BLaER1 treated with 17β-estradiol and CSF1 and Interleukin-3, amounts not matched to agents 10 nM and 100 nM (cell line): ENCODE data around the gene BORCS6.

ENCODE experiments used
- H3K27ac ChIP-seq, 11 experiments: shearing (Covaris generic); formaldehyde crosslinking; 2 replicates each; pipeline ENCODE4 v1.8.1; 2022
- H3K27me3 ChIP-seq, 11 experiments: shearing (Covaris generic); formaldehyde crosslinking; 2 replicates each; pipeline ENCODE4 v1.8.1; 2022
- H3K36me3 ChIP-seq, 11 experiments: shearing (Covaris generic); formaldehyde crosslinking; 2 replicates each; pipeline ENCODE4 v1.8.1; 2022
- H3K4me1 ChIP-seq, 10 experiments: shearing (Covaris generic); formaldehyde crosslinking; 2 replicates each; pipeline ENCODE4 v1.8.1; 2022
- H3K4me2 ChIP-seq, 11 experiments: shearing (Covaris generic); formaldehyde crosslinking; 2 replicates each; pipeline ENCODE4 v1.8.1; 2022
- H3K4me3 ChIP-seq, 10 experiments: shearing (Covaris generic); formaldehyde crosslinking; 2 replicates each; pipeline ENCODE4 v1.8.1; 2022
- H3K9ac ChIP-seq, 11 experiments: shearing (Covaris generic); formaldehyde crosslinking; 2 replicates each; pipeline ENCODE4 v1.8.1; 2022
- H3K9me3 ChIP-seq, 11 experiments: shearing (Covaris generic); formaldehyde crosslinking; replicated peaks in 1 of 11; 2 replicates each; pipeline ENCODE4 v1.8.1; 2022
- H4K20me1 ChIP-seq, 11 experiments: shearing (Covaris generic); formaldehyde crosslinking; 2 replicates each; pipeline ENCODE4 v1.8.1; 2022
- Cebpa-rat ChIP-seq, 11 experiments: shearing (Covaris generic); IDR thresholded peaks; 2 replicates each; pipeline ENCODE4 v1.8.1; 2022

Gene BORCS6

DNA sequence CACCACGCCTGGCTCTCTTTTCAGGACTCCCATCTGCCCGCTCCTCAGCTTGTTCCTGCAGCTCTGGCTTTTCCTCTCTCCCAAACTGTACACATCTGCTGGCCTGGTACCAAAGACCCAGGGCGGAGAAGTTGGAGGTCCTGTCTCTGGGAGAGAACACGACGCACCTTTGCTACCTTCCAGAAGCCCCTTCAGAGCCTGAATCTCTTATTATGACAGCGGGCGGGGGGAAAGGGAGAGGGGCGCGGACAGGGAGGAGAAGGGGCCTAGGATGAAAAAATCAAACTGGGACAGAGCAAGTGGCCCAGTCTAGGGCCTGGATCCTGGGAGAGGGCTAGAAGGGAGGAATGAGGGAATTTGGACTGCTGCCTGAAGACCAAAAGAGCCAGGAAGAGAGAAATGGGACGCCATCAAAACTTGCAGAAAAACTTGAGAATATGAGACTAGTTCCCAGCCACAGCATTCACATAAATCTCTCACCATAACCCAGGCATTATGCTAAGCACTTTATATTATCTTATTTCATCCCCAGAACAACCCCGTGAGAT lies 35.3 kb downstream of the BORCS6 start:
- TF ChIP-seq Cebpa-rat (IDR thresholded peaks at IDR 0.05), result no peak
- H3K4me1 ChIP-seq, result peaks cover 64 to 81% (median 73%) of the 10 kb centered on the region in 10 experiments
- H3K4me2 ChIP-seq, result peak overlapping the region; percentile 82 to 99 (median 97)
- peaks cover 10 to 22% (median 15%) of the 10 kb centered on the region in 11 experiments for H3K36me3 ChIP-seq
- no peaks in the 10 kb centered on the region for H3K9me3 ChIP-seq
- H4K20me1 ChIP-seq, result peaks cover 18 to 39% (median 20%) of the 10 kb centered on the region in 11 experiments
- no peaks in the 10 kb centered on the region for H3K27me3 ChIP-seq
- H3K4me3 ChIP-seq, result peak overlapping the region in 4 of 10 experiments; percentile 6 to 64 (median 17); a peak in 4 of 20 replicates
- H3K9ac ChIP-seq, result peak overlapping the region; percentile 47 to 94 (median 72)
- peak overlapping the region; percentile 27 to 97 (median 86); a peak in 19 of 22 replicates for H3K27ac ChIP-seq

DNA sequence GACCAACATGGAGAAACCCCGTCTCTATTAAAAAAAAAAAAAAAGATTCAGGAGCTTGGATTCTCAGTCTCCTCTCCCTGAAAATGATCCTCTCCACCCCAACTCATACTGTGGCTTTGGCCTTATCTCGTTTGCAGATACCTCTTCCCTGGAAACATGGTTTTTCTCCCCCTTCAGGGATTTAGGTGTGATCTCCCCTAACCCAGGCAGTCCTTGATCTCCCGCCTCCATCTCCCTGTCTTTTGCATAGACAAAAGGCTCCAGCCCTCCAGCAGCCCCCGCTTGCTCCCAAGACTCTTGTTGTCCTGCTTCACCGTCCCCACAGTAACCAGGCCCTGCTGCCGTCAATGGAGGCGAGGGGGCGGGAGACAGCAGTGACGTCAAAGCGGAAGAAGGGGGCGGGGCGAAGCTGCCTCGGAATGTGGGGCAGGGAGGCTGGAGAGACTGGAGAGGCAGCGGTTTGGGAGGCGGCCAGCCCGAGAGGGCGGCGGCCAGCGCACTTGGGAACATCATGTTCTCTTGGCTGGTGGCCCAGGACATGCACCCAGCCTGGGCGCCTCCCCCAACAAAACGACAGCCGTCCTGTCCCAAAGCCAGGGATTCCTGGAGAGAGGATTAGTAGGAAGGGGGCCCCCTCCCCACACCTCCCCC lies 35.9 kb downstream of the BORCS6 start:
- H3K4me1 ChIP-seq, result peaks cover 58 to 76% (median 67%) of the 10 kb centered on the region in 10 experiments
- H3K9me3 ChIP-seq, result no peaks in the 10 kb centered on the region
- H3K4me3 ChIP-seq, result peak overlapping the region in 6 of 10 experiments; percentile 5 to 64 (median 14); a peak in 5 of 20 replicates
- peaks cover 11 to 22% (median 16%) of the 10 kb centered on the region in 11 experiments for H3K36me3 ChIP-seq
- peak overlapping the region; percentile 47 to 94 (median 72) for H3K9ac ChIP-seq
- TF ChIP-seq Cebpa-rat (IDR thresholded peaks at IDR 0.05), result no peak
- H4K20me1 ChIP-seq, result peaks cover 15 to 39% (median 21%) of the 10 kb centered on the region in 11 experiments
- no peaks in the 10 kb centered on the region for H3K27me3 ChIP-seq
- H3K27ac ChIP-seq, result peak overlapping the region; percentile 27 to 97 (median 87)
- H3K4me2 ChIP-seq, result peak overlapping the region; percentile 82 to 99 (median 97)

DNA sequence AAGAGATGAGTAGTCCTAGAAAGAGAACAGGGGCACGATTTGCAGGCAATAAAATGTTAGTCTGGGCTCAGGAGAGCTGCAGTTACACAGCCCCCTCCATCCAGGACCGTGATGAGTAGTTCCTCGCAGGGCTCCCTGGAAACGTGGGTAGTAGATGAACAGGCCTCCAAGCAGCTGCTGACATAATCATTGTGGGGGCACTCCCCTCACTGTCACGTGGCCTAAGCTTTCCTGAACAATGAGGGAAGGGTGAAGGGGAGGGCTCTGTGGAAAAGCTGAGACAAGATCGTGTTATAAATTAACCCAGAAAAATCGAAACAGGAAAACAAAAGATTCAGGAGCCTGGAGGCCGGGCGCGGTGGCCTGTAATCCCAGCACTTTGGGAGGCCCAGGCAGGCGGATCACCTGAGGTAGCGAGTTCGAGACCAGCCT lies 36.4 kb downstream of the BORCS6 start:
- Histone ChIP-seq H3K36me3 (peaks cover 15 to 27% (median 21%) of the 10 kb centered on the region in 11 experiments), H3K4me1 (peaks cover 58 to 75% (median 66%) of the 10 kb centered on the region in 10 experiments), H3K27ac (peak overlapping the region; percentile 27 to 97 (median 87); a peak in 21 of 22 replicates), H3K4me3 (peak overlapping the region in 3 of 10 experiments; percentile 16 to 25 (median 20); a peak in 4 of 20 replicates), H4K20me1 (peaks cover 15 to 43% (median 22%) of the 10 kb centered on the region in 11 experiments), H3K9me3 (no peaks in the 10 kb centered on the region), H3K9ac (peak overlapping the region; percentile 47 to 87 (median 72)), H3K4me2 (peak overlapping the region; percentile 82 to 99 (median 97)), H3K27me3 (no peaks in the 10 kb centered on the region)
- no peak for TF ChIP-seq Cebpa-rat (IDR thresholded peaks at IDR 0.05)

DNA sequence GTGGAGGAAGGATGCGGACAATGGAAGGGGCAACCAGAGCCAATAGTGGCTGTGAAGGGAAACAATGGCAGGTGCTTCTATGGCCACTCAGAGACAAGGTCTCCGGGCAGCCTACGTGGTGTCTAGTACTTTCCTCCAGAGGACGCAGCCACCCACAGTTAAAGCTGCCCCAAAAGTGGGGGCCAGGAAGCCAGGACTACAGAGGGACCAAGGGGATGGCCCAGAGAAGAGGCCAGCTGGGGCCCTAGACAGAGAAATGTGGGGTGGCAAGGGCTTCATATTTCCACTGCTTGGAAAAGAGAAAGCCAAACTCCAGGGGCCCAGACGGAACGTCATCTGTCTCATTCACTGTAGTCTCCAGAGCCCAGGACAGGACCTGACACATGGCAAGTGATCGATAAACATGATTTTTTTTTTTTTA lies 36.9 kb downstream of the BORCS6 start:
- H3K4me3 ChIP-seq, result peak overlapping the region in 1 of 10 experiments; percentile 73; a peak in 2 of 20 replicates
- H3K36me3 ChIP-seq, result peaks cover 20 to 30% (median 26%) of the 10 kb centered on the region in 11 experiments
- peaks cover 16 to 48% (median 27%) of the 10 kb centered on the region in 11 experiments for H4K20me1 ChIP-seq
- no peaks in the 10 kb centered on the region for H3K27me3 ChIP-seq
- H3K27ac ChIP-seq, result peak overlapping the region in 10 of 11 experiments; percentile 86 to 97 (median 90); a peak in 17 of 22 replicates
- H3K9me3 ChIP-seq, result no peaks in the 10 kb centered on the region
- TF ChIP-seq Cebpa-rat (IDR thresholded peaks at IDR 0.05), result no peak
- peaks cover 58 to 70% (median 61%) of the 10 kb centered on the region in 10 experiments for H3K4me1 ChIP-seq
- peak overlapping the region; percentile 82 to 99 (median 97) for H3K4me2 ChIP-seq
- H3K9ac ChIP-seq, result peak overlapping the region in 8 of 11 experiments; percentile 53 to 87 (median 74); a peak in 8 of 22 replicates

DNA sequence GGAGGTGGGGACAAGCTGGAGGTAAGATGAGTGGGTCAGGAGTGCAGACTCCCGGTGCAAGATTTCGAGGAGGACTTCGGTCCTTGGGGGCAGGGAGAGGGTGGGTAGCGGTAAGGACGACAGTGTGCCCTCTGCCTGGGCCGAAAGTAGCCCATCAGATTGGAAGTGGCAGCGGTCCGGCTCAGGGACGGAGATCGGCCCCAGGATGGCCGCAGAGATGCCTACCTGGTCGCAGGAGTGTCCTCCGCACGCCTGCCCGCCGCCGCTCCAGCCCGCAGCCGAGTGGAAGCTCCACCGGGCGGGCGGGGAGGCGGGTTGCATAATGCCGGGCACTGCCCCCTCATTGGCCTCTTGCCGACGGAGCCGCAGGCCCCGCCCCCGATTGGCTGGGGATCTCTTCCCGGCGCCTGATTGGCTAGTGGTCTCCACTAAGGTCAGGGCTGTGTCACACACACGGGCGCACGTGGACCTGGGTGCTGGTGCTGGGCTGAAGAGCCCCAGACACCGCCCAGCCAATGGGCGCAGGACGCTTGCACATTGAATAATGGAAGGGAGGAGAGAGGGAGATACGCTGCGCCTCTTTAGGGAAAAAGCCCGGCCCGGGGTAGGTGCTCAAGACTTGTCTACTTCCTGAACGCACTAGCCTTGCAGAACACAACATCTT lies 37.7 kb downstream of the BORCS6 start, which contains the start of gene PER1:
PER1 (minus strand) TSS at position 293 of the 664 bp plus-strand sequence. CDS start 1,698 bp downstream, outside the sequence.
- peak within 1 kb of the TSS; percentile 82 to 99 (median 97) for H3K4me2 ChIP-seq
- peak within 1 kb of the TSS; percentile 60 to 92 (median 80) for H3K4me3 ChIP-seq
- peak within 1 kb of the TSS; percentile 85 to 97 (median 88) for H3K27ac ChIP-seq
- peaks cover 28 to 35% (median 34%) of the 10 kb centered on the region in 11 experiments for H3K36me3 ChIP-seq
- peaks cover 51 to 68% (median 57%) of the 10 kb centered on the region in 10 experiments for H3K4me1 ChIP-seq
- peak in 10 of 11 experiments; percentile 31 to 83 (median 78); a peak in 16 of 22 replicates for TF ChIP-seq Cebpa-rat (IDR thresholded peaks at IDR 0.05)
- peak within 1 kb of the TSS; percentile 84 to 96 (median 87) for H3K9ac ChIP-seq
- H3K9me3 ChIP-seq, result no peaks in the 10 kb centered on the region
- H4K20me1 ChIP-seq, result peaks cover 16 to 56% (median 35%) of the 10 kb centered on the region in 11 experiments
- H3K27me3 ChIP-seq, result no peaks in the 10 kb centered on the region

DNA sequence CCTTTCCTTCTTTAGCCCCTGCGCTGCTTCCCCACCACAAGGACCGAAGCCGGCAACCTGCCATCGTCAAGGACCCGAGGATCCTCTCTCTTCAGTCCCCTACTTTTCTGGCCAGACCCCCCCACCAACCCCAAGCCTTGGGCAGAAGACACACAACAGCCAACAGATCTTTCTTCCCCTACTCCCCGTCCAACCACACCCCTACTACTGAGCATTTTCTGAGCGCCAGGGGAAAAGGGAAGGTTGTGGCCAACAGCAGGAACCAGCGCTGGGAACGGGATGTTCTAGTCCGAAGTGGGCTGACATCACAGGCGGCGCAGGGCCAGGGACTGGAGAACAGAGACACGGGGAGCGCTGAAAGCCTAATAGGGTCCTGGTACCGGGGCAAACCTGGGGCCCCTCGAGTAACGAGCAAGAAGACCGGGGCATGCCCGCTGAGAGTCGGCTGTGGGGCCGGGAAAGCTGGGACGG lies 38.3 kb downstream of the BORCS6 start:
- Histone ChIP-seq H4K20me1 (peaks cover 16 to 62% (median 40%) of the 10 kb centered on the region in 11 experiments), H3K27ac (peak overlapping the region; percentile 85 to 97 (median 88)), H3K9ac (peak overlapping the region; percentile 84 to 96 (median 87)), H3K36me3 (peaks cover 34 to 41% (median 40%) of the 10 kb centered on the region in 11 experiments), H3K27me3 (no peaks in the 10 kb centered on the region), H3K4me1 (peaks cover 47 to 63% (median 51%) of the 10 kb centered on the region in 10 experiments), H3K4me3 (peak overlapping the region; percentile 60 to 92 (median 80)), H3K4me2 (peak overlapping the region; percentile 82 to 99 (median 97)), H3K9me3 (no peaks in the 10 kb centered on the region)
- no peak for TF ChIP-seq Cebpa-rat (IDR thresholded peaks at IDR 0.05)

DNA sequence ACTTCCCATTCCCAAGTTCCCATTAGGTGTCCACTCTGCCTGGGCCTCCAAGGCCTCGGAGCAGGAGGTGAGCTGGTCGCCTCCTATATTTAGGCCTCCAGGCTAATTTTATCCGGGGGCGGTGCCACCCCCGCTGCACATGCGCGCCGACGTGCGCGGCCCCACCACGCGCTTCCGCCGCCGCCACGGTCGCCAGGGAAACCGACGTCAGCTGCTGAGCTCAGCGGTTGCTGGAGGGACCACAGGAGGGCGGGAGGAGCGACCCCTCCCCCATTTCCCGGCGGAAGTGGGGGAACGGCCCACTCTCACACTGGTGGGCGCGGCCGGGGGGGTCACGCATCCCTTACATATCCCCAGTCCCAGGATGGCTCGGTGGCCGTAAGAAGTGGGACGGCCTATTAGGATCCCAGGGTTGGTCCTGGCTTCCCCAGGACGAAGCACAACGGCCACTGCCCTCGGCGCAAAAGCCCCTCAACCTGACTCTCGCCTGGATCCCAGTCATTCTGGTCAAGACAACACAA lies 38.8 kb downstream of the BORCS6 start:
- no peaks in the 10 kb centered on the region for H3K9me3 ChIP-seq
- H4K20me1 ChIP-seq, result peaks cover 16 to 67% (median 44%) of the 10 kb centered on the region in 11 experiments
- peak overlapping the region; percentile 60 to 92 (median 80) for H3K4me3 ChIP-seq
- peak overlapping the region; percentile 85 to 97 (median 88) for H3K27ac ChIP-seq
- peaks cover 47 to 63% (median 51%) of the 10 kb centered on the region in 10 experiments for H3K4me1 ChIP-seq
- no peak for TF ChIP-seq Cebpa-rat (IDR thresholded peaks at IDR 0.05)
- peak overlapping the region; percentile 84 to 96 (median 87) for H3K9ac ChIP-seq
- peak overlapping the region; percentile 82 to 99 (median 97) for H3K4me2 ChIP-seq
- peaks cover 39 to 45% (median 45%) of the 10 kb centered on the region in 11 experiments for H3K36me3 ChIP-seq
- no peaks in the 10 kb centered on the region for H3K27me3 ChIP-seq
